Measurements from ENCODE around the gene HES5.
A peak's percentile ranks its signal among the peaks of the same experiment; 100 is the strongest.

HES5 gene

DNA sequence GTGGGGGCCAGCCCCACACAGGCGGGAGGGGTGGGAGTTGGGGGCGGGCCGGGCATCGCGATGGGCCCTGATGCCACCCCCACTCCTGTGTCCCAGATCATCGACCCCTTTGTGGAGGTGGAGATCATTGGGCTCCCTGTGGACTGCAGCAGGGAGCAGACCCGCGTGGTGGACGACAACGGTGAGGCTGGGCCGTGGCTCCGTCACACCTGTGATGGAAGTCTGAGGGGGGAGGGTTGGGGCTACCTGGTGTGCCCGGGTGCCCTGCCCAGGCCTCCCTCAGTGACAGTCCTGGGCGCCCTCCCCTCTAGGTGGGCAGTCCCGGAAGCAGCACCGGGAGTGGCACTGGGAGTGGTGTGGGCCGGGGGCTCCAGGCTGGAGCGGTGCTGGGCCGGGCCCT is 31.4 kb downstream of the HES5 start:
- DNase-seq = no peak

- DNase-seq = no peak
Observed at GRCh38 chr1:2497891-2498290, 32.2 kb downstream of the HES5 start.

DNA sequence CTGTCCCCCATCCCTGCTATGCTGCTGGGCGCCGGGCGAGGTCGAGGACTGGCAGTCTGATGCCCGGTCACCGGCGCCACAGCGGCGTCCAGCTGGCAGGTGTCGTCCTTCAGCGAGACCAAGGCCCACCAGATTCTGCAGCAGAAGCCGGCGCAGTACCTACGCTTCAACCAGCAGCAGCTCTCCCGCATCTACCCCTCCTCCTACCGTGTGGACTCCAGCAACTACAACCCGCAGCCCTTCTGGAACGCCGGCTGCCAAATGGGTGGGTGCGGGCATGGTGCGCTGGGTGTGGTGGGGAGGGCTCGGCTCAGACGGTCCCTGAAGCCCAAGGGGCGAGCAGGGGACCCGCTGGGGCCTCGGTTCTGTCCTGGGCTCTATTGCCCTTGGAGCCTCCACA is 33.3 kb downstream of the HES5 start:
- DNase-seq = no peak

- no peak for DNase-seq
Observed at GRCh38 chr1:2496087-2496622, 33.9 kb downstream of the HES5 start.

DNA sequence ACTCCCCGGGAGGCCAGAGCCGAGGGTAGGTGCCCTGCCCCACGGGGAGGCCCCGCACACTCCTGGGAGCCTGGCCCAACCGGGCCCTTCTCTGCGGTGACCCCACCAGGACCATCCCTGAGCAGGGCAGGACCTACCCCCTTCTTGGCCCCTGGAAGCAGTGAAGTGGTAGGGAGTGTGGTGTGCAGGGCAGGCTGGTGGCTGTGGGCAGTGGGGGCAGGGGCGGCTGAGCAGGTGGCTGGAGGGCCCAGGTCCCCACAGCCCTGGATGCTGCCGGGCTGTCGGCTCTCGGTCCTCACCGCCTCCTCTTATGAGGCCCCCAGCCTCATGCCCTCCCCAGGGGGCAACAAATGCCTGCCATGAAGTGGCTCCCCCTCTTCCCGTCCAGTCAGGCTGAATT is 34.5 kb downstream of the HES5 start:
- DNase-seq = no peak

DNA sequence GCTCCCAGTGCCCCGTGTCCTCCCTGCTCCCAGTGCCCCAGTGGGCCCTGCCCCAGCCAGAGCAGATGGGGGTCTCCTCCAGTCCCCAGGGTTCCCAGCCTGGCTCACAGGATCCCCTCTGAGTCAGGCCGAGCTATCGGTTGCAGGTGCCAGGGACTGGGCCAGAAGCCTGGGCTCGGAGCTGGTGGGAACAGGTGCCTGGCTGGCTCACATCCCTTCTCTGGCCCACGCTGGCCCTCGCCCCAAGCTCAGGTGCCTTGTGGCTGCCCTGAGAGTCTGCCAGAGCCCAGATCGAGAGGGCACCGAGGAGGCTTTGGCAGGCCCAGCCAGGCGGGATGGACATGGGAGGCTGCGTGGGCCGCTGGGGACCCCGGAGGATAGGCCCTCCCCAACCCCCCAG is 35.0 kb downstream of the HES5 start:
- no peak for DNase-seq

- DNase-seq = no peak
Observed at GRCh38 chr1:2494323-2494693, 35.8 kb downstream of the HES5 start.

- DNase-seq = no peak
Observed at GRCh38 chr1:2493691-2494322, 36.3 kb downstream of the HES5 start.

- DNase-seq = no peak
Observed at GRCh38 chr1:2493218-2493617, 36.8 kb downstream of the HES5 start.

DNA sequence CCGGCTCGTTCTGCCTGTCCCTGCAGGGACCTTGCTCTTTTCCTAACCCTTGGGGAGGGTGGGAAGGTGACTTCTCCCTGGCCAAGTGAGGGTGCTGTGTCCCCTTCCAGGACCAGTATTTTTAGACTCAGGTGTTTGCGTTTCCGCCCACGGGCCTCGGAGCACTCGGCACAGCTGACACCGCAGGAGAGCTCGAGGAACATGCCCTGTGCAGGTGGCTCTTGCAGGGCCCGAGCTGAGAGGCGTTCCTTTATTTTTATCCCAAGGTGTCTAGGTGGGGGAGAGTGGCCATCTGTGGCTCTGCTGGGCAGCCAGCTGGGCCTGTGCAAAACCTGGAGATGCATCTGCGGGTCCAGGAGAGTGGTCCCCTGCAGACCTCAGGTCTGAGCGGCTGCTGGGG is 38.0 kb downstream of the HES5 start:
- no peak for DNase-seq

DNA sequence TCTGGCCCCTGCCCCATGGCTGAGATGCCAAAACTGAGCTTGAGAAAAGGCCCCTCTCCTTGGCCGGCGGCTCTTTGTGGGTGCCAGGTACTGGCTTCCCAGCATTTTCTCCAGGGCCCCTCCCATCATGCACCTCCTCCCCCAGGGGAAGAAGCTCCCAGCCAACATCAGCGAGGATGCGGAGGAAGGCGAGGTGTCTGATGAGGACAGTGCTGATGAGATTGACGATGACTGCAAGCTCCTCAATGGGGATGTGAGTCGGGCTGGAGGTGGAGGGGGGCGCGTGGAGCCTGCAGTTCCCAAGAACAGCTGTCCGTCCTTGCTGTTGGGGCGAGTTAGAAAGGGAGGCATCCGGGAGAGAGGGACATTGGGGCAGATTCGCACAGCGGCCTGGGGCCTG is 40.4 kb downstream of the HES5 start:
- DNase-seq = no peak

GRCh38 chr1:2488688-2489087 is 41.4 kb downstream of the HES5 start:
- no peak for DNase-seq

GRCh38 chr1:2486558-2486957 is 43.5 kb downstream of the HES5 start:
- no peak for DNase-seq

DNA sequence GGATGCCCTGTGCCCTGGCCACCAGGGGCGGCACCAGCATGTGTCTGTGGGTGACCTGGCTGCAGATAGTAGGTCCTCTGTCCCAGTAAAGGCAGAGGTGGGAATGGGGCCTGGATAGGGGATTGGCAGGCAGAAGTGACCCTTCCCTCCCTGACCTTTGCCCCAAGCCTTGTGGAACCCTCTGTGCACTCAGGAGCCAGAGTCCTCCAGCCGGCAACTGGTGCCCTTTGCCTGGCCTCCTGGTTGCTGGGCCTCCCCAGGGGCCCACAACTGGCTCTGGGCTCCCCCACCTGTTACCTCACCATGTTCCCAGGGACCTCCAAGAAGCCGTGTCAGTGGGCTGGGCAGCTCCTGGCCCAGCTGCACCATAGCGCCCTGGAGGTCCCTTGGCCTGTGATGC is 44.0 kb downstream of the HES5 start:
- DNase-seq = no peak

DNA sequence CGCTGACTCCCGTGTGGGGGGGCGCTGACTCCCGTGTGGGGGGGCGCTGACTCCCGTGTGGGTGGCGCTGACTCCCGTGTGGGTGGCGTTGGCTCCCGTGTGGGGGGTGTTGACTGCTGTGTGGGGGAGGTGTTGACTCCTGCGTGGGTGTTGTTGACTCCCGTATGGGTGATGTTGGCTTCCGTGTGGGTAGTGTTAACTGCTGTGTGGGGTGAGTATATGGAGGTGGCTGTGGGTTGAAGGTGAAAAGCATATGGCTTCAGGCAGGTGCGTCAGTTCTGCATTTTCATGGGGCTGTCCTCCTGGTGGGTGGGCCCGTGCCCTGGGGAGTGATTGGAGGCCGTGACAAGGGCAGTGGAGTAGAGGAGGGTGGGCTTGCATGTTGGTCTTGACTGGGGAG is 46.1 kb downstream of the HES5 start:
- DNase-seq = no peak

- DNase-seq = no peak
Observed at GRCh38 chr1:2483026-2483425, 47.0 kb downstream of the HES5 start.

DNA sequence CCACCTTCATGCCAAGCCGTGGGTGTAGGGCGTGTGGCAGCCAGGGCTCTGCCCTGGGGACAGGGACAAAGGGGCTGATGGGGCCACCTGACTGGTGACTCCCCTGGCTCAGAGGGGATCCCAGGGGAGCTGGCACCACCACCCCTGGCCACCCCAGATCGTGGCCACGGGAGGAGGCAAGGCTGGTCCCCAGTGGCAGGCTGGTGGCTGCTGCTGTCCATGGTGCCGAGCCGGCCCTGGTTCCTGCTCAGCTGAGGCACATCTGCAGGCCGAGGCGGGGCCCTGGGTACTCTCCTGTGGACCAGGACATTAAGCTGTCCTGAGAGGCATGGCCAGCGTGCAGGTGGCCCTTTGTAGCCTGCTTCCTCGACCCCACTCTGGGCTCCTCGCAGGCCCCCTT is 47.5 kb downstream of the HES5 start:
- DNase-seq = no peak

- DNase-seq = no peak
Observed at GRCh38 chr1:2481885-2482284, 48.2 kb downstream of the HES5 start.

DNA sequence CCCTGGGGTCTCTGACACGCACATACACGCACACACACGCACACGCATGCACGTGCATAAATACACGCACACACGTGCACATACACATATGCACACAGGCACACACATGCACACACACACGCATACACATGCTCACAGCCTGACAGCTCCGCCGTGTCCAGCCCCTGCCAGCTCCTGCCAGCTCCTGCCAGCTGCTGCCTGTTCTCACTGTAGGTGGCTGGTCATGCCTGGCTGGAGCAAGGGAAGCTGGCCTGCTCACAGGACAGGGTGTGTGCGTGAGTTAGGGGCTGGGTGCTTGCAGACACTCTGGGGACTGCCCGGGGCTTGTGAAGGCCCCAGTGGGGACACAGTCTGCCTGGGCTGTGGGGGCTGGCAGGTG is 49.1 kb downstream of the HES5 start:
- DNase-seq = no peak

DNA sequence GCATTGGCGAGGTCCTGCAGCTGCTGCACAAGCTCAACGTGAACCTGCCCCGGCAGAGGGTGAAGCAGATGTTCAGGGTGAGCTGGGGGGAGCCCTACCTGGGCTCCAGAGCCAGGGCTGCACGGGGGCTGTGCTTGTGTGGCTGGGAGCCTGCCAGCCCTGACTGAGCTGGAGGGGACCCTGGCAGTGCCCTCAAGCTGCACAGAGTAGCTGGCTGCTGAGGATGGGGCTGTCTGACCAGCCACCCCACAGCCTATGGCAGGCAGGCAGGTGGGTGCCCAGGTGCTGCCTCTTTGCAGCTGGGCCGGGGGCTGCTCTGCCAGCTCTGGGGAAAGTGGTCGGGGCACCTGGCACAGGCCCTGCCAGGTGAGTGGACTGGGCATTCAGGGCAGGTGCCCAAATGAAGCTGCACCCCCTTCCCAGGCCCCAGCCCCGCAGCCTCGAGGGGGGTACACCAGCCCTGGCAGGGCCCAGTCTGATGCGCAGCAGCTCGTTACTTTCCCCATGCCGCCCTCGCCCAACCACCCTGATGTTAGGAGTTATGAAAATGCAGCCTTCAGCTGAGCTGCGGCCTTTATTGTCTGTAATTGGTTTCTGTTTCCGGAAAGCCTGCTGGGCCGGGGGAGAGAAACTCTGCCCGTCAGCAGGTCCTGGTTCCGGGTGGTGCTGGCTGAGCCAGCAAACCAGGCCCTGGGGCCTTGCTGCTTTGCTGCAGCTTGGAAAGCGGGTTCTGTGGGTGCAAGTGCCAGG is 49.7 kb downstream of the HES5 start:
- DNase-seq = peak; percentile 82

DNA sequence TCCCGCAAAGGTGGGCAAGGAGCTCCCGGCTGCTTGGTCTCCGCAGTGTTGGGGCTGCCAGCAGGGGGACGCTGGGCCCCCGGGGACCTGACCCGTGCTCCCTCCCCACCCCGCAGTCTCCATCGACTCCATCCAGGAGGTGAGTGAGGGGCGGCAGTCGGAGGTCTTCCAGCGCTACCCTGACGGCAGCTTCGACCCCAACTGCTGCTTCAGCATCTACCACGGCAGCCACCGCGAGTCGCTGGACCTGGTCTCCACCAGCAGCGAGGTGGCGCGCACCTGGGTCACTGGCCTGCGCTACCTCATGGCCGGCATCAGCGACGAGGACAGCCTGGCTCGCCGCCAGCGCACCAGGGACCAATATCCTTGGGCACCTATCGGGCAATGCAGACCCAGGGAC is 50.4 kb downstream of the HES5 start:
- DNase-seq = no peak

GRCh38 chr1:2479186-2479585 is 50.9 kb downstream of the HES5 start:
- DNase-seq = no peak

Data from NCI-H2171 treated with DMSO at 0.1 percent for 48 hours (cell line).